GM18519 (cell line): ENCODE data around the gene CLMP.

Source experiments
- ATAC-seq: cut with Tn5 transposase; IDR thresholded peaks from one replicate; pipeline ENCODE4 v1.9.1; 2021; ENCODE audit warnings: mild to moderate bottlenecking, moderate library complexity; ENCODE audit not compliant: unreplicated experiment, low FRiP score

Gene CLMP

GRCh38 chr11:123195188-123196059 lies at the start of gene CLMP:
TSS of gene CLMP (minus strand) at chr11:123195248. CDS start at chr11:123194940, 308 bp downstream.
- ATAC-seq: no peak

DNA sequence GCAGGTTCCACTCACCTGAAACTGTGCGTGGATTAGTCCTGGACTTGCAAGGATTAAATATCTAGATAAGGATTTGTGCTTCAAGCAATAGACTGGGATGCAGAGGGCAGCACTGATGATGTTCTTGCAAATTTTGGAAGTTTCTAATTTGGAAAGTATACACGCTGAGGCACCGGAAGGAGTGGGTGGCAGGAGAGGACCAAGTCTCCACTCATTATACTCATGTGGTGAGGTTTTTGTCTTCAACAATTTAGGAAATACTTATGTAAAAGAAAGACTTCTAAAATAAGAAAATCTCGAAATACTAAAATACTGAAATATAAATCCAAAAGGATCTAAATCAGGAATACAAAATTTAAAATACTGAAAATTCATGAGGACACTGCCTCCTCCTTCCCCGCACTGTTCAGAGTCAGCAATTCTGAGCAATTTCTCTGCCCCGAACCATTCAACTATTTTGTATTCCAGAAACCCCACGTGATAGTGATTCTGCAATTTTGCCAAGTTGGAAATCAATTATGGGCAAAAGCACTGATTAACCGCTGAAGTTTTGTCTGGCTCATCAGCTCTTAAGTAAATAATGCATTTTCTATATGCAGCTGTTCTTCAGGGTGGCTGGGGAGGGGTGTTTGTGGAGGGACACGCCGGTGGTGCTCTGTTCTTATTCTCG lies 47.0 kb upstream of the CLMP start:
- ATAC-seq: no peak

DNA sequence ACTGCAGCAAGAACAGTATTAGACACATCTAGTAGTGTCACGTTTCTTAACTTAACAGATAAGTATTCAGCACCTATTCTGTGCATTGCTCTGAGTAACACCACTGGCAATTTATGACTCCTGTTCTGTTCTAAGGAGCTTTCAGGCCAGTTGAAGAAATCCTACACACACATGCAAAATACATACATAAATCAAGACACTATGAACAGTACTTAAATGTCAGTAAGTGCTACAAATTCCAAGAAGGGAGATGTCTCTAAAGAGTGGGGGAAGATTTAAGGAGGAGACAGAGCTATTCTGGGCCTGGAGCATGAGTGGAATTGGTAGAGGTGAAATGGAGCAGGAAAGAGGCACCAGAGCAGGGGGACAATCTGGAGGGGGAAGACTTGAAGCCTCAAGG lies 46.2 kb upstream of the CLMP start:
- no peak for ATAC-seq

- no peak for ATAC-seq
Measured at GRCh38 chr11:123239191-123240150, 44.4 kb upstream of the CLMP start.

- ATAC-seq: no peak
Measured at GRCh38 chr11:123238297-123238696, 43.2 kb upstream of the CLMP start.

DNA sequence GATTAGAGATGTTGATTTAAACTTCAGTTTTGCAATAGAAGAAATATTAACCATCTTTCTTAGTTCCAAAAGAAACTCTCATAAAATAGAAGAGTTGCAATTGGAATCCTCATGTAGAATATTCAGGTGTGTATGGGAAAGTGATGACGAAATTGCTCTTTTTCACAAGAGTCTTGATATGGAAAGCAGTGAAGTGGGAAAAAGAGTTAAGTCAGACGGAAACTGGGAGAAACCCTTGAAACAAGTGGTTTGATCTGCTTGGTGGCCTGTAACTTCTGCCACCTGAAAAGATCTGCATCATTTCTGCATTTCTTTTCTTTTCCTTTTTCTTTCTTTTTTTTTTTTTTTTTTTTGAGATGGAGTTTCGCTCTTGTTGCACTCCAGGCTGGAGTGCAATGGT lies 41.8 kb upstream of the CLMP start:
- ATAC-seq: no peak

- no peak for ATAC-seq
Measured at GRCh38 chr11:123235656-123236261, 40.7 kb upstream of the CLMP start.

DNA sequence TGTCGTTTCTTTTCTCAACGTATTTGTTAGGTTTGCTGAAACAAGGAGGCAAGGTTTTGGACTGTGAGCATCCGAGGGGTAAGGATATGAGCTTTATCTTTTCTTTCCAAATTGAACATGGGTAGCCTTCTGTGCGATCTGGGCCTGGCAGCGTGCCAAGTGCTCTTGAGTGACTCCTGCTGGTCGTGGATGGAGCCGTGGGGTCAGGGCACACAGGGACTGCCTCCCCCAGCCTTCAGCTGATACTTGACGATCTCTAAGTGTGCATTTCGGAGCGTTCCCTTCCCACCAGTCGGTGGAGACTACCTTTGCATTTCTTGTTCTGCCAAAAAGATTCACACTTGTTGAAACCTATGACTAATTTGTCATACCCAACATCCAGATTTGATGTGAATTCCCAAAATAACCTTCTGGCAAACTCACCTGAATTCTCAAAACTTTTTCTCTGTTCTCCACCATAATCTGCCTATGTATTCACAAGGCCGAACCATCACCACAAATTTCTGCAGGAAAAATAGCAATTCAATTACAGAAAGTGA lies 40.1 kb upstream of the CLMP start:
- no peak for ATAC-seq

GRCh38 chr11:123233975-123234334 lies 38.9 kb upstream of the CLMP start:
- ATAC-seq: no peak

- peak; percentile 93 for ATAC-seq
Measured at GRCh38 chr11:123233280-123233974, 38.4 kb upstream of the CLMP start.

DNA sequence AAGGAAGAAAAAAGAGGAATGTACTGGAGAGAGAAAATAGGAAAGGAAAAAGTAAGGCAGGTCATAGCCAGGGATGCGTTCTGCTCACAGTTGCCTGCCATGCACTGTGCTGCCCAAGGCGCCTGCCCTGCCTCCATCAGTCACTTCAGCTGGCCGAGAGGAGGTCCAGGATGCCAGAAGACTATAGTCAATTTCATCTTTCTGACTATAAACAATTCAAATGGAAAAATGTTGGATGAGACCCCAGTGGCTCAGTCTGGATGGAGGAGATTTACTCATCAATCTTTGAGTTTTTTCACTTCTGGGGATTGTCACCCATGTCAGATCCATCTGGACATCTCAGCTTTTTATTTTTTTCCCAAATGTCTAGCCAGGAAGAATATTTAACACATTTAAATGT lies 36.7 kb upstream of the CLMP start:
- ATAC-seq: no peak

DNA sequence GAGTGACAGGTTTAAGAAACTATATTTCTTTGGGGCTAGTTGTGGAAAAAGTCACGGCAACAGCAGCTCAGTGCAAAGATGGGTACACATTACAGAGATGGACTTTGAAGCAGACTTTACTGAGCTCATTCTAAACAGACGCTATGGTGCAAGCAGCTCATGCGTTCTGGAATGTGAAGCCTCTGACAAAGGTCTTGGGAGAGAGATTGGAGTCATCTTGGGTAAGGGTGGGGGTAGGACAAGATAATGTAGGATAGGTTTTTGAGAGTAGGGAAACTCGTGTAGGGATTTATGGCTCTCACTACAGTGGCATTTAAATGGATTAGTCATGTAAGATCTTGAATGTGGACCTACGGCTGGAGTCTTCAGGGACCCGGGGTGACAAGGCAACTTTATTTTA lies 36.2 kb upstream of the CLMP start:
- ATAC-seq: no peak

DNA sequence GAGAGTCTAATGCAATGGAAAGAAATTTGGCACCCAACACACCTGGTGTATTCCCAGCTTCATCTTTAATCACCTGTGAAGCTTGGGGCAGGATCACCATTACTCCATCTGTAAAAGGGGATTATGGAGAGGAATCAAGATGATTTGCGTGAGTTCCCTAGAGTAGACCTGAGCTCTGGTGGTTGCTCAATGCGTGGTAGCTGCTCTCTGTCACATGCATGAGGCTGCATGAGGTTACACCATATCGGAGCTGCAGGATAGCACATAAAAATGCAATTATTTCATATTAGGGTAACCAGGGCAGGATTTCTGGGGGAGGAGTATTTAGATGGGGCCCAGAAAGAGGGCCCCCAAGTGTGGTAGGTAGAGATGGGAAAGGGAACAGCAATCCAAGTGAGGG lies 35.3 kb upstream of the CLMP start:
- no peak for ATAC-seq

- ATAC-seq: no peak
Measured at GRCh38 chr11:123228496-123229163, 33.6 kb upstream of the CLMP start.

DNA sequence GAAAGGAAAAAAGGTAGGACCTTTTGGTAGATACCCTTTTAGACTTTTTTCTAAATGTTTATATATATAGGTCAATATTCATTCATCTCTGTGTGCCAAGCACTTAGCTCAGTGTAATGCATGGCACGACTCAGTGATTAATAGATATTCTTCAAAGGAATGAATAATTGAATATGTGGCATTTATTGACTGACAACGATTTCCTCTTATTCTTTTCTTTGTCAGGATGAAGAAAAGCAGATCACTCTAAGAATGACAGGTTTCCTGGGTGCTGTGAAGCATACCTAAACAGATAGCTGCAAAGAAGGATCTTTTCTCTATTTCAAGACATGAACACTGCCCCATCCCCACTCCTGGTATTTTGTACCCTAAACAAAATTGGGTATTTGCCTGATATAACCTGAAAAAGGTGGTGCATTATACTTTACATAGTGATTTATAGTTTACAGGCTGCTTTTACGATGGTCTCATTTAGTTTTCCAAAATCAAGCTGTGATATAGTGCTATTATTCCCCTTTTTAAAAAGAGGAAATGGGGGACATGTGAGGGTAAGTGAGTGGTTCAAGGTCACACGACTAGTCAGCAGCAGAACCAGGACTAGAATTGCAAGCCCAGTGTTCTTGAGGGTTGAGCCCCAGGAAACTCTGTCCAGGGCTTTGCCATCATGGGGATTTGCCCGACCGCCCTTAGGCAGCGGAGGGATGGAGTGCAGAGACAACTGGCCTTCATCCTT lies 32.9 kb upstream of the CLMP start:
- ATAC-seq: no peak

- ATAC-seq: no peak
Measured at GRCh38 chr11:123221584-123221983, 26.5 kb upstream of the CLMP start.

GRCh38 chr11:123221096-123221561 lies 26.1 kb upstream of the CLMP start:
- no peak for ATAC-seq

DNA sequence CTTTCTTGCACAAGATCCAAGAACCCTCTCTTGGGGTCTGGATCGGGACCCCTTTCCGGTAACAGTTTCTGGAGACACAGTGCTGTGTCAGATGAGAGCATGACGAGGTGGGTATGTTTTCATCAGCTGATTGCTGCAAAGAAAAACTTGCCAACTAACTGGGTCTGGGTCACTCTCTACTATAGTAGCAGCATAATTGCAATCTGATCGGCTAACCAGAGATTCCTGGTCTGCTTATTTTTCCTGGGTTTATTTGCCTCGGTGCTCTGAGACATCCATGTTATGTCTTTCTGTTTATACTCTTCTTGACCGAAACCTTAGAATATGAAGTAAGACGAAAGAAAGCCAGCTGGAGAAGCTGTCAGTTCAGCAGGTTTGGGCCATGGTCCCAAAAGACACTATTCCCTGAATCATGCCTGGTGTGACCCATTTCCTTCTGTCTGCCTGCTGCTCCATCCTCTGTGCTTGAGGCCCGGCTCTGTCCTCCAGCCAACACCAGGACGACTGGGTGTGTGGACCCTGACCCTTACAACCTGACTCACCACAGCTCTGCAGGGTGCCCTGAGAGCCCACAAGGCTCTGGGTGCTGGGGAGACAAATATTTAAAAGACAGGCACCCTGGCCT lies 24.1 kb upstream of the CLMP start:
- no peak for ATAC-seq
